HG03439 (cell line): ENCODE results near the gene KIAA1614.
A peak's percentile ranks its signal among the peaks of the same experiment; 100 is the strongest.

Source experiments
- ATAC-seq: cut with Tn5 transposase; IDR thresholded peaks from one replicate; pipeline ENCODE4 v1.9.1; 2021; ENCODE audit warnings: mild to moderate bottlenecking, moderate library complexity; ENCODE audit not compliant: unreplicated experiment

KIAA1614 gene

GRCh38 chr1:180939073-180939710, 26.5 kb downstream of the KIAA1614 start:
- ATAC-seq: no peak

GRCh38 chr1:180939711-180940103, 27.0 kb downstream of the KIAA1614 start:
- ATAC-seq: no peak

- no peak for ATAC-seq
Observed at GRCh38 chr1:180940445-180940844, 27.7 kb downstream of the KIAA1614 start.

- no peak for ATAC-seq
Observed at GRCh38 chr1:180941518-180942275, 29.0 kb downstream of the KIAA1614 start.

- no peak for ATAC-seq
Observed at GRCh38 chr1:180945151-180945550, 32.5 kb downstream of the KIAA1614 start.

- ATAC-seq: no peak
Observed at GRCh38 chr1:180945551-180945950, 32.9 kb downstream of the KIAA1614 start.

- no peak for ATAC-seq
Observed at GRCh38 chr1:180946056-180946455, 33.4 kb downstream of the KIAA1614 start.

- ATAC-seq: no peak
Observed at GRCh38 chr1:180946541-180947498, 34.1 kb downstream of the KIAA1614 start.

GRCh38 chr1:180947499-180947885, 34.8 kb downstream of the KIAA1614 start:
- no peak for ATAC-seq

GRCh38 chr1:180947901-180948640, 35.4 kb downstream of the KIAA1614 start:
- no peak for ATAC-seq

GRCh38 chr1:180948641-180949615, 36.2 kb downstream of the KIAA1614 start:
- ATAC-seq: no peak

- ATAC-seq: no peak
Observed at GRCh38 chr1:180949616-180950000, 36.9 kb downstream of the KIAA1614 start.

GRCh38 chr1:180950321-180950720, 37.6 kb downstream of the KIAA1614 start:
- no peak for ATAC-seq

- ATAC-seq: no peak
Observed at GRCh38 chr1:180951186-180951745, 38.6 kb downstream of the KIAA1614 start.

- no peak for ATAC-seq
Observed at GRCh38 chr1:180951836-180952656, 39.3 kb downstream of the KIAA1614 start.

GRCh38 chr1:180952657-180953013, 39.9 kb downstream of the KIAA1614 start:
- no peak for ATAC-seq

- ATAC-seq: peak; percentile 35
Observed at GRCh38 chr1:180953291-180954004, 40.8 kb downstream of the KIAA1614 start.
